SK-N-SH (cell line): ENCODE results near the gene FAM107A. TPM values are rescaled to one million over a fixed set of nuclear protein-coding genes. Genes with fewer than 3 reads are reported as not detected.

Experiments used
- CTCF ChIA-PET: fragments of 300-600, 350-600 bp; formaldehyde crosslinking; extraction: SDS; loops from one replicate; lab custom pipeline; 2021; lab: Yijun Ruan, JAX
- POLR2A ChIA-PET: fragments of 350-600 bp; sonication (Branson Sonifier 250); formaldehyde crosslinking; extraction: SDS; loops from one replicate; lab custom pipeline; 2020; ENCODE audit warnings: antibody characterized with exemption, inconsistent platforms; lab: Yijun Ruan, JAX
- DNase-seq: peaks from one replicate; pipeline ENCODE4 v3.0.0; 2012
- H2AFZ ChIP-seq: fragments of 200-600 bp; sonication (generic); 2 replicates; pipeline ENCODE4 v1.8.1; 2016; ENCODE audit warnings: antibody characterized with exemption, mild to moderate bottlenecking, low read depth
- H3F3A ChIP-seq: fragments of 200-600 bp; sonication (generic); replicated peaks from 2 replicates; pipeline ENCODE3; 2016; ENCODE audit warnings: antibody characterized with exemption, mild to moderate bottlenecking; ENCODE audit not compliant: insufficient read depth
- H3K27ac ChIP-seq, 2 experiments: fragments of 200-500 bp in 1 of 2; fragments of 200-600 bp in 1 of 2; sonication (Bioruptor generic) in 1 of 2; sonication (generic), shearing (Covaris generic) in 1 of 2; 2 replicates each; pipeline versions ENCODE4 v1.5.1 to v1.6.1; 2014 to 2016; ENCODE audit warnings: low read depth in 2 of 2, inconsistent platforms in 1 of 2, low read length in 1 of 2, mild to moderate bottlenecking in 1 of 2, mixed read lengths in 1 of 2
- H3K27me3 ChIP-seq: fragments of 200-600 bp; sonication (generic), shearing (Covaris generic); 2 replicates; pipeline ENCODE4 v1.6.1; 2016; ENCODE audit warnings: mixed run types; ENCODE audit not compliant: insufficient read depth
- H3K36me3 ChIP-seq, 2 experiments: fragments of 200-500 bp in 1 of 2; fragments of 200-600 bp in 1 of 2; sonication (Bioruptor generic) in 1 of 2; sonication (generic) in 1 of 2; replicated peaks in 1 of 2; 2 replicates each; pipeline versions ENCODE3 to v1.5.1; 2014 to 2016; ENCODE audit warnings: low read length in 1 of 2, mild to moderate bottlenecking in 1 of 2; ENCODE audit not compliant: insufficient read depth in 2 of 2, control insufficient read depth in 1 of 2
- H3K4me1 ChIP-seq, 2 experiments: fragments of 200-500 bp in 1 of 2; fragments of 200-600 bp in 1 of 2; sonication (Bioruptor generic) in 1 of 2; sonication (generic), shearing (Covaris generic) in 1 of 2; 2 replicates each; pipeline versions ENCODE4 v1.5.1 to v1.6.1; 2014 to 2016; ENCODE audit warnings: low read depth in 1 of 2, low read length in 1 of 2, mixed run types in 1 of 2; ENCODE audit not compliant: insufficient read depth in 2 of 2, control insufficient read depth in 1 of 2
- H3K4me2 ChIP-seq: fragments of 200-600 bp; sonication (generic), shearing (Covaris generic); 2 replicates; pipeline ENCODE4 v1.6.1; 2017; ENCODE audit warnings: mixed run types
- H3K4me3 ChIP-seq, 2 experiments: fragments of 200-500 bp in 1 of 2; fragments of 200-600 bp in 1 of 2; sonication (Bioruptor generic) in 1 of 2; sonication (generic), shearing (Covaris generic) in 1 of 2; 2 replicates each; pipeline versions ENCODE4 v1.5.1 to v1.8.1; 2014 to 2016; ENCODE audit warnings: low read depth in 2 of 2, inconsistent platforms in 1 of 2, low read length in 1 of 2, mild to moderate bottlenecking in 1 of 2, mixed read lengths in 1 of 2, moderate library complexity in 1 of 2
- H3K79me2 ChIP-seq: fragments of 200-600 bp; sonication (generic); 2 replicates; pipeline ENCODE4 v1.8.1; 2017; ENCODE audit warnings: mild to moderate bottlenecking; ENCODE audit not compliant: insufficient read depth
- H3K9ac ChIP-seq: fragments of 200-600 bp; sonication (generic); 2 replicates; pipeline ENCODE4 v1.6.1; 2017; ENCODE audit warnings: mixed run types
- H3K9me2 ChIP-seq: fragments of 200-600 bp; sonication (generic); 2 replicates; pipeline ENCODE4 v1.6.1; 2017; ENCODE audit warnings: mixed run types
- H3K9me3 ChIP-seq: fragments of 200-600 bp; sonication (generic); 2 replicates; pipeline ENCODE4 v1.6.1; 2017; ENCODE audit warnings: mixed run types, mild to moderate bottlenecking, moderate library complexity
- H4K20me1 ChIP-seq: fragments of 200-600 bp; sonication (generic); 2 replicates; pipeline ENCODE4 v1.6.1; 2017; ENCODE audit warnings: mild to moderate bottlenecking, mixed run types; ENCODE audit not compliant: insufficient read depth
- FOXJ3 ChIP-seq: sonication (generic); formaldehyde crosslinking; IDR thresholded peaks from 2 replicates; pipeline ENCODE4 v1.5.1; 2020; ENCODE audit warnings: mild to moderate bottlenecking, missing genetic modification reagents
- MXI1 ChIP-seq: IDR thresholded peaks from 2 replicates; pipeline ENCODE4 v1.6.1; 2012; ENCODE audit warnings: mild to moderate bottlenecking, low read depth, low read length, improper control_type of control experiment
- NFIC ChIP-seq: IDR thresholded peaks from 2 replicates; pipeline ENCODE4 v1.4.0; 2012; ENCODE audit warnings: borderline replicate concordance
- POLR2AphosphoS5 ChIP-seq: IDR thresholded peaks from 2 replicates; pipeline ENCODE4 v1.6.1; 2012; ENCODE audit warnings: low read depth, low read length
- RCOR1 ChIP-seq: fragments of 150-350 bp; IDR thresholded peaks from 2 replicates; pipeline ENCODE4 v1.6.1; 2017; ENCODE audit warnings: antibody characterized with exemption, low read length
- USF2 ChIP-seq: fragments of 150-350 bp; IDR thresholded peaks from 2 replicates; pipeline ENCODE4 v1.6.1; 2017; ENCODE audit warnings: antibody characterized with exemption, low read length, low read depth, borderline replicate concordance
- WGBS: methylation state at CpG from one replicate; pipeline ENCODE4 v1.1.6; 2017; ENCODE audit warnings: low lambda C conversion rate; 5-methylcytosine and 5-hydroxymethylcytosine counted together
- polyA plus RNA-seq, 3 experiments: library from polyadenylated mRNA; depleted of rRNA; stranded (reverse); fragments of >200 nt; gene quantifications; 2 replicates each; pipeline ENCODE4 v1.2.3, GENCODE V29; 2012
- TF ChIP-seq, protein P1 (sequence below): fragments of 200-600 bp; sonication (generic); IDR thresholded peaks from 2 replicates; pipeline ENCODE4 v1.6.1; 2017; ENCODE audit warnings: antibody characterized with exemption, mild to moderate bottlenecking, moderate library complexity
- TF ChIP-seq, protein P2 (sequence below): IDR thresholded peaks from 2 replicates; pipeline ENCODE4 v1.4.0; 2012; ENCODE audit warnings: low read depth, borderline replicate concordance
- TF ChIP-seq, protein P3 (sequence below): IDR thresholded peaks from 2 replicates; pipeline ENCODE4 v1.4.0; 2012; ENCODE audit warnings: low read depth
- TF ChIP-seq, protein P4 (sequence below): IDR thresholded peaks from 2 replicates; pipeline ENCODE4 v1.6.1; 2012; ENCODE audit warnings: mild to moderate bottlenecking, low read depth, low read length, moderate library complexity

The FAM107A gene
- polyA plus RNA-seq, 1 of the 3 experiments (the other 2 are of a cell fraction), result 0.02 TPM

- Histone ChIP-seq H3K4me3 (no peak overlapping the region), H3K9ac (no peak overlapping the region), H3K79me2 (no peaks in the 10 kb centered on the region), H3K4me2 (no peak overlapping the region), H4K20me1 (no peaks in the 10 kb centered on the region), H3K27ac (no peak overlapping the region), H3K9me2 (no peaks in the 10 kb centered on the region), H3K4me1 (peaks cover 0 to 3% of the 10 kb centered on the region in 2 experiments; a peak in 1 of 4 replicates), H3K27me3 (no peaks in the 10 kb centered on the region), H3K9me3 (no peaks in the 10 kb centered on the region), H3K36me3 (no peaks in the 10 kb centered on the region), H3F3A (no peaks in the 10 kb centered on the region), H2AFZ (no peak overlapping the region)
- DNase-seq, result no peak
- CTCF ChIA-PET, result interaction anchor here (1.2 to 16.4 kb wide), 4 partner anchors 10 to 49 kb away, joined by 4 to 446 read pairs (median 8); partner anchors contain the start of gene FAM107A
- WGBS, result 87% methylated on average over 8 of the region's 8 CpGs
- POLR2A ChIA-PET, result no interaction called here
- TF ChIP-seq, protein P1, sequence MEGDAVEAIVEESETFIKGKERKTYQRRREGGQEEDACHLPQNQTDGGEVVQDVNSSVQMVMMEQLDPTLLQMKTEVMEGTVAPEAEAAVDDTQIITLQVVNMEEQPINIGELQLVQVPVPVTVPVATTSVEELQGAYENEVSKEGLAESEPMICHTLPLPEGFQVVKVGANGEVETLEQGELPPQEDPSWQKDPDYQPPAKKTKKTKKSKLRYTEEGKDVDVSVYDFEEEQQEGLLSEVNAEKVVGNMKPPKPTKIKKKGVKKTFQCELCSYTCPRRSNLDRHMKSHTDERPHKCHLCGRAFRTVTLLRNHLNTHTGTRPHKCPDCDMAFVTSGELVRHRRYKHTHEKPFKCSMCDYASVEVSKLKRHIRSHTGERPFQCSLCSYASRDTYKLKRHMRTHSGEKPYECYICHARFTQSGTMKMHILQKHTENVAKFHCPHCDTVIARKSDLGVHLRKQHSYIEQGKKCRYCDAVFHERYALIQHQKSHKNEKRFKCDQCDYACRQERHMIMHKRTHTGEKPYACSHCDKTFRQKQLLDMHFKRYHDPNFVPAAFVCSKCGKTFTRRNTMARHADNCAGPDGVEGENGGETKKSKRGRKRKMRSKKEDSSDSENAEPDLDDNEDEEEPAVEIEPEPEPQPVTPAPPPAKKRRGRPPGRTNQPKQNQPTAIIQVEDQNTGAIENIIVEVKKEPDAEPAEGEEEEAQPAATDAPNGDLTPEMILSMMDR, result no peak
- TF ChIP-seq MXI1, result no peak
- no peak for TF ChIP-seq RCOR1
- no peak for TF ChIP-seq FOXJ3
- TF ChIP-seq, protein P2, sequence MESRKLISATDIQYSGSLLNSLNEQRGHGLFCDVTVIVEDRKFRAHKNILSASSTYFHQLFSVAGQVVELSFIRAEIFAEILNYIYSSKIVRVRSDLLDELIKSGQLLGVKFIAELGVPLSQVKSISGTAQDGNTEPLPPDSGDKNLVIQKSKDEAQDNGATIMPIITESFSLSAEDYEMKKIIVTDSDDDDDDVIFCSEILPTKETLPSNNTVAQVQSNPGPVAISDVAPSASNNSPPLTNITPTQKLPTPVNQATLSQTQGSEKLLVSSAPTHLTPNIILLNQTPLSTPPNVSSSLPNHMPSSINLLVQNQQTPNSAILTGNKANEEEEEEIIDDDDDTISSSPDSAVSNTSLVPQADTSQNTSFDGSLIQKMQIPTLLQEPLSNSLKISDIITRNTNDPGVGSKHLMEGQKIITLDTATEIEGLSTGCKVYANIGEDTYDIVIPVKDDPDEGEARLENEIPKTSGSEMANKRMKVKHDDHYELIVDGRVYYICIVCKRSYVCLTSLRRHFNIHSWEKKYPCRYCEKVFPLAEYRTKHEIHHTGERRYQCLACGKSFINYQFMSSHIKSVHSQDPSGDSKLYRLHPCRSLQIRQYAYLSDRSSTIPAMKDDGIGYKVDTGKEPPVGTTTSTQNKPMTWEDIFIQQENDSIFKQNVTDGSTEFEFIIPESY, result no peak
- TF ChIP-seq NFIC, result no peak
- TF ChIP-seq, protein P3, sequence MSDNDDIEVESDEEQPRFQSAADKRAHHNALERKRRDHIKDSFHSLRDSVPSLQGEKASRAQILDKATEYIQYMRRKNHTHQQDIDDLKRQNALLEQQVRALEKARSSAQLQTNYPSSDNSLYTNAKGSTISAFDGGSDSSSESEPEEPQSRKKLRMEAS, result no peak
- no peak for TF ChIP-seq POLR2AphosphoS5
- no peak for TF ChIP-seq USF2
- TF ChIP-seq, protein P4, sequence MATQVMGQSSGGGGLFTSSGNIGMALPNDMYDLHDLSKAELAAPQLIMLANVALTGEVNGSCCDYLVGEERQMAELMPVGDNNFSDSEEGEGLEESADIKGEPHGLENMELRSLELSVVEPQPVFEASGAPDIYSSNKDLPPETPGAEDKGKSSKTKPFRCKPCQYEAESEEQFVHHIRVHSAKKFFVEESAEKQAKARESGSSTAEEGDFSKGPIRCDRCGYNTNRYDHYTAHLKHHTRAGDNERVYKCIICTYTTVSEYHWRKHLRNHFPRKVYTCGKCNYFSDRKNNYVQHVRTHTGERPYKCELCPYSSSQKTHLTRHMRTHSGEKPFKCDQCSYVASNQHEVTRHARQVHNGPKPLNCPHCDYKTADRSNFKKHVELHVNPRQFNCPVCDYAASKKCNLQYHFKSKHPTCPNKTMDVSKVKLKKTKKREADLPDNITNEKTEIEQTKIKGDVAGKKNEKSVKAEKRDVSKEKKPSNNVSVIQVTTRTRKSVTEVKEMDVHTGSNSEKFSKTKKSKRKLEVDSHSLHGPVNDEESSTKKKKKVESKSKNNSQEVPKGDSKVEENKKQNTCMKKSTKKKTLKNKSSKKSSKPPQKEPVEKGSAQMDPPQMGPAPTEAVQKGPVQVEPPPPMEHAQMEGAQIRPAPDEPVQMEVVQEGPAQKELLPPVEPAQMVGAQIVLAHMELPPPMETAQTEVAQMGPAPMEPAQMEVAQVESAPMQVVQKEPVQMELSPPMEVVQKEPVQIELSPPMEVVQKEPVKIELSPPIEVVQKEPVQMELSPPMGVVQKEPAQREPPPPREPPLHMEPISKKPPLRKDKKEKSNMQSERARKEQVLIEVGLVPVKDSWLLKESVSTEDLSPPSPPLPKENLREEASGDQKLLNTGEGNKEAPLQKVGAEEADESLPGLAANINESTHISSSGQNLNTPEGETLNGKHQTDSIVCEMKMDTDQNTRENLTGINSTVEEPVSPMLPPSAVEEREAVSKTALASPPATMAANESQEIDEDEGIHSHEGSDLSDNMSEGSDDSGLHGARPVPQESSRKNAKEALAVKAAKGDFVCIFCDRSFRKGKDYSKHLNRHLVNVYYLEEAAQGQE, result no peak
These were observed 43.2 kb upstream of the FAM107A start for GRCh38 chr3:58620421-58620820.
